ENCODE data around the gene IMMP2L.
"Not testable (repeated sequence)": the region's sequence is repeated elsewhere in the genome, so short reads cannot be mapped to it uniquely, and the experiment has no call there.

DNA sequence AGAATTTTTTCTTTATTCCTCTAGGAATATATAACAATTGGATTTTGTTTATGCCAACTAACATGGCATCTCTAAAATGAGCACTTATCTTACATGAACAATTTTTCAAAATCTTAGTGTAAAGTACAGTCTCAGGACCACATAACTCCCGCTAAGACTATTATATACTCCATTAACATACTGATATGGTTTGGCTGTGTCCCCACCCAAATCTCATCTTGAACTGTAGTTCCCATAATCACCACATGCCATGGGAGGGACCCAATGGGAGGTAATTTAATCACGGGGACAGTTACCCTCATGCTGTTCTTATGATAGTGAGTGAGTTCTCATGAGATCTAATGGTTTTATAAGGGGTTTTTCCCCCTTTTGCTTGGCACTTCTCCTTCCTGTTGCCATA is 291.5 kb downstream of the IMMP2L start:
- TF ChIP-seq, protein P1, sequence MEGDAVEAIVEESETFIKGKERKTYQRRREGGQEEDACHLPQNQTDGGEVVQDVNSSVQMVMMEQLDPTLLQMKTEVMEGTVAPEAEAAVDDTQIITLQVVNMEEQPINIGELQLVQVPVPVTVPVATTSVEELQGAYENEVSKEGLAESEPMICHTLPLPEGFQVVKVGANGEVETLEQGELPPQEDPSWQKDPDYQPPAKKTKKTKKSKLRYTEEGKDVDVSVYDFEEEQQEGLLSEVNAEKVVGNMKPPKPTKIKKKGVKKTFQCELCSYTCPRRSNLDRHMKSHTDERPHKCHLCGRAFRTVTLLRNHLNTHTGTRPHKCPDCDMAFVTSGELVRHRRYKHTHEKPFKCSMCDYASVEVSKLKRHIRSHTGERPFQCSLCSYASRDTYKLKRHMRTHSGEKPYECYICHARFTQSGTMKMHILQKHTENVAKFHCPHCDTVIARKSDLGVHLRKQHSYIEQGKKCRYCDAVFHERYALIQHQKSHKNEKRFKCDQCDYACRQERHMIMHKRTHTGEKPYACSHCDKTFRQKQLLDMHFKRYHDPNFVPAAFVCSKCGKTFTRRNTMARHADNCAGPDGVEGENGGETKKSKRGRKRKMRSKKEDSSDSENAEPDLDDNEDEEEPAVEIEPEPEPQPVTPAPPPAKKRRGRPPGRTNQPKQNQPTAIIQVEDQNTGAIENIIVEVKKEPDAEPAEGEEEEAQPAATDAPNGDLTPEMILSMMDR (conservative IDR thresholded peaks at IDR 0.05) = not testable (repeated sequence)
- not testable (repeated sequence) for TF ChIP-seq ZFX (IDR thresholded peaks at IDR 0.05)

Measured in C4-2B (cell line).